Hepatocyte (in vitro differentiated cells): ENCODE measurements around the gene INHBE. TPM values are rescaled to one million over a fixed set of nuclear protein-coding genes. Genes with fewer than 3 reads are reported as not detected.

Source experiments
- DNase-seq: peaks from one replicate; pipeline ENCODE4 v3.0.0-alpha.2; 2016; ENCODE audit warnings: low spot score
- H2AFZ ChIP-seq: fragments of 200-600 bp; sonication (generic); 2 replicates; pipeline ENCODE4 v1.6.0; 2016; ENCODE audit warnings: antibody characterized with exemption, mild to moderate bottlenecking
- H3K27ac ChIP-seq: fragments of 200-600 bp; sonication (generic); 2 replicates; pipeline ENCODE4 v1.5.1; 2016; ENCODE audit warnings: mild to moderate bottlenecking
- H3K27me3 ChIP-seq: fragments of 200-600 bp; sonication (generic); 2 replicates; pipeline ENCODE4 v1.6.1; 2016
- H3K36me3 ChIP-seq: fragments of 200-600 bp; sonication (generic); replicated peaks from 2 replicates; pipeline ENCODE4 v1.5.1; 2016; ENCODE audit warnings: low read depth; ENCODE audit not compliant: insufficient read depth
- H3K4me1 ChIP-seq: fragments of 200-600 bp; sonication (generic); 2 replicates; pipeline ENCODE4 v1.5.1; 2016; ENCODE audit warnings: mild to moderate bottlenecking, moderate library complexity; ENCODE audit not compliant: insufficient read depth
- H3K4me2 ChIP-seq: fragments of 200-600 bp; sonication (generic); 2 replicates; pipeline ENCODE4 v1.6.0; 2016
- H3K4me3 ChIP-seq: fragments of 200-600 bp; sonication (generic); 2 replicates; pipeline ENCODE4 v1.5.1; 2016; ENCODE audit warnings: mild to moderate bottlenecking
- H3K79me2 ChIP-seq: fragments of 200-600 bp; sonication (generic); 2 replicates; pipeline ENCODE4 v1.6.0; 2017; ENCODE audit warnings: mild to moderate bottlenecking
- H3K9me2 ChIP-seq: fragments of 200-600 bp; sonication (generic); replicated peaks from 2 replicates; pipeline ENCODE4 v1.6.0; 2017; ENCODE audit warnings: mild to moderate bottlenecking; ENCODE audit not compliant: insufficient read depth
- H3K9me3 ChIP-seq: fragments of 200-600 bp; sonication (generic); 2 replicates; pipeline ENCODE4 v1.5.1; 2016; ENCODE audit warnings: low read depth, mild to moderate bottlenecking
- H4K20me1 ChIP-seq: fragments of 200-600 bp; sonication (generic); 2 replicates; pipeline ENCODE4 v1.6.0; 2016; ENCODE audit warnings: mild to moderate bottlenecking; ENCODE audit not compliant: insufficient read depth, poor library complexity, severe bottlenecking
- CTCF ChIP-seq: fragments of 200-600 bp; sonication (generic); IDR thresholded peaks from 2 replicates; pipeline ENCODE4 v1.5.1; 2016; ENCODE audit warnings: antibody characterized with exemption, mild to moderate bottlenecking; ENCODE audit not compliant: poor library complexity
- EZH2 ChIP-seq: fragments of 200-600 bp; sonication (generic); IDR thresholded peaks from 2 replicates; pipeline ENCODE4 v1.6.1; 2016; ENCODE audit warnings: antibody characterized with exemption, mild to moderate bottlenecking, borderline replicate concordance
- EZH2phosphoT487 ChIP-seq: fragments of 200-600 bp; sonication (generic); IDR thresholded peaks from one replicate; pipeline ENCODE4 v1.6.1; 2018; ENCODE audit warnings: antibody characterized with exemption, mild to moderate bottlenecking, low read depth, moderate library complexity; ENCODE audit not compliant: unreplicated experiment, severe bottlenecking
- WGBS: methylation state at CpG from one replicate; pipeline ENCODE4 v1.1.6; 2016; ENCODE audit warnings: low lambda C conversion rate; ENCODE audit errors: missing lambda C conversion rate; 5-methylcytosine and 5-hydroxymethylcytosine counted together
- polyA plus RNA-seq: library from polyadenylated mRNA; unstranded; fragments of >200 nt; fragmentation: Nextera tagmentation; extraction: Ambion mirVana; gene quantifications from 2 replicates; pipeline ENCODE4 v1.2.1, GENCODE V29; 2016
- total RNA-seq: library from RNA; depleted of rRNA; stranded (reverse); fragments of >200 nt; gene quantifications from 2 replicates; pipeline ENCODE4 v1.2.3, GENCODE V29; 2014

INHBE gene
- total and polyA plus RNA-seq, 2 experiments from 2014 or later = 15.1 to 44.2 TPM

GRCh38 chr12:57487055-57487596, 32.0 kb downstream of the INHBE start:
- peaks cover 11% of the 10 kb centered on the region for H3K4me1 ChIP-seq
- H3K4me3 ChIP-seq = no peak overlapping the region
- peak overlapping the region; percentile 63 for H3K4me2 ChIP-seq
- DNase-seq = no peak
- H3K27ac ChIP-seq = no peak overlapping the region
- H3K36me3 ChIP-seq = no peaks in the 10 kb centered on the region
- H2AFZ ChIP-seq = peak overlapping the region; percentile 36
- H4K20me1 ChIP-seq = peaks cover 2% of the 10 kb centered on the region
- H3K27me3 ChIP-seq = no peaks in the 10 kb centered on the region
- H3K79me2 ChIP-seq = peaks cover 27% of the 10 kb centered on the region
- TF ChIP-seq EZH2phosphoT487 (no peak), EZH2 (no peak), CTCF (no peak)
- H3K9me2 ChIP-seq = no peaks in the 10 kb centered on the region
- no peaks in the 10 kb centered on the region for H3K9me3 ChIP-seq
- 92% methylated on average over 27 of the region's 27 CpGs for WGBS

GRCh38 chr12:57487597-57488401, 32.7 kb downstream of the INHBE start, which contains the start of gene MARS1:
Gene MARS1 (plus strand): TSS chr12:57488068. CDS start chr12:57488091, 23 bp downstream.
- peak within 1 kb of the TSS; percentile 39 for H3K4me3 ChIP-seq
- H3K79me2 ChIP-seq = peaks cover 27% of the 10 kb centered on the region
- H3K27me3 ChIP-seq = no peaks in the 10 kb centered on the region
- peaks cover 2% of the 10 kb centered on the region for H4K20me1 ChIP-seq
- peak within 1 kb of the TSS; percentile 36 for H2AFZ ChIP-seq
- H3K27ac ChIP-seq = peak within 1 kb of the TSS; percentile 42
- peak; percentile 97 for DNase-seq
- no peaks in the 10 kb centered on the region for H3K36me3 ChIP-seq
- H3K4me1 ChIP-seq = peaks cover 11% of the 10 kb centered on the region
- no peaks in the 10 kb centered on the region for H3K9me2 ChIP-seq
- no peak for TF ChIP-seq EZH2
- no peak for TF ChIP-seq EZH2phosphoT487
- TF ChIP-seq CTCF = peak; percentile 34
- peak within 1 kb of the TSS; percentile 87 for H3K4me2 ChIP-seq
- whole genome bisulfite sequencing = 14% methylated on average over 46 of the region's 47 CpGs
- no peaks in the 10 kb centered on the region for H3K9me3 ChIP-seq

- Histone ChIP-seq H3K4me1 (peaks cover 11% of the 10 kb centered on the region), H4K20me1 (peaks cover 2% of the 10 kb centered on the region), H3K9me2 (no peaks in the 10 kb centered on the region), H3K27me3 (no peaks in the 10 kb centered on the region), H3K36me3 (no peaks in the 10 kb centered on the region), H3K9me3 (no peaks in the 10 kb centered on the region), H3K4me2 (peak overlapping the region; percentile 87), H3K79me2 (peaks cover 27% of the 10 kb centered on the region), H3K4me3 (peak overlapping the region; percentile 39), H3K27ac (peak overlapping the region; percentile 42), H2AFZ (peak overlapping the region; percentile 35)
- WGBS = 30% methylated on average over 11 of the region's 11 CpGs
- DNase-seq = no peak
- TF ChIP-seq CTCF (no peak), EZH2phosphoT487 (no peak), EZH2 (no peak)
These were observed 33.5 kb downstream of the INHBE start for GRCh38 chr12:57488402-57489156.
